ENCODE measurements around the gene UBE2D2.

The UBE2D2 gene

DNA sequence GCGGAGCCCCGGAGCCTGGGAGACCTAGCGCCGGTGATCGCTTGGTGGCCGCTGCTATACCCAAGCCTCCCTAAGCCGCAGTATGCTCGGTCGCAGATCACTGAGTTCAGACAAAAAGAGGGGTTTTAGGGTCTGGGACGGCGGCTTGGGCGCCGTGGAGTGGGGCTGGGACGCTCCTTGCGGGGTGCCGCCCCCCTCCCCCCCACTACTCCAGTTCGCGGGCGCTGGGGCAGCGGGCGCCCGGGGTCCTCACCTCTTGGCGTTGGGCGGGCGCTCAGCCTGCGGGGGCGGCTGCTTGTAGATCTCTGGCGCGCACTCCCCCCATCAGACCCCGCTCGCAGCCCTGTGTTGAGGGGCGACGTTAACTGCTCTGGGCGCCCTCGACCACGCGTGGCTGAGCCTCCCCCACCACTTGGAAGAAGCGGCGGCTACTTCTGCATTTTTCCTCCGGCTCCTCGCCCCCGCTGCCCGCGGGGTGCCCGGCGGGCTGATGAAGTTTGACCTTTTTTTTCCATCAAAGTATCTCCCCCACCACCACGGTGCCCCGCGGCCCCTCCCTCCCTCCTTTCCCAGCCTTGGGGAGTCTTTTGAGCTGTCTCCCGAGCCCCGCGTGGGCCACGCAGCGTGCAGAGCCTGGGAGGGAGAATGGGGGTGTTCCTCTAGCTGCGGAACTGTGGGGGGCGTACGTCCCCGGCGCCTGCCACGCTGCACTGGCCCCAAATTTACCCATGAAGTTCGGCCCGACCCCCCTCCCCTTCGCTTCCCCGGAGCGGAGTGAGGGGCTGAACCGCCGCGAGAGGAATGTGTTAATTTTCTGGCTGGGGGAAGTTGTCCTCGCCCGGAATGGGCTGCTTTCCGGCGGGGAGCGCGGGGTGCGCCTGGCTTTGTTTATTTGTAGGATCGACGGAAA, 88.2 kb downstream of the UBE2D2 start:
- DNase-seq = no peak

DNA sequence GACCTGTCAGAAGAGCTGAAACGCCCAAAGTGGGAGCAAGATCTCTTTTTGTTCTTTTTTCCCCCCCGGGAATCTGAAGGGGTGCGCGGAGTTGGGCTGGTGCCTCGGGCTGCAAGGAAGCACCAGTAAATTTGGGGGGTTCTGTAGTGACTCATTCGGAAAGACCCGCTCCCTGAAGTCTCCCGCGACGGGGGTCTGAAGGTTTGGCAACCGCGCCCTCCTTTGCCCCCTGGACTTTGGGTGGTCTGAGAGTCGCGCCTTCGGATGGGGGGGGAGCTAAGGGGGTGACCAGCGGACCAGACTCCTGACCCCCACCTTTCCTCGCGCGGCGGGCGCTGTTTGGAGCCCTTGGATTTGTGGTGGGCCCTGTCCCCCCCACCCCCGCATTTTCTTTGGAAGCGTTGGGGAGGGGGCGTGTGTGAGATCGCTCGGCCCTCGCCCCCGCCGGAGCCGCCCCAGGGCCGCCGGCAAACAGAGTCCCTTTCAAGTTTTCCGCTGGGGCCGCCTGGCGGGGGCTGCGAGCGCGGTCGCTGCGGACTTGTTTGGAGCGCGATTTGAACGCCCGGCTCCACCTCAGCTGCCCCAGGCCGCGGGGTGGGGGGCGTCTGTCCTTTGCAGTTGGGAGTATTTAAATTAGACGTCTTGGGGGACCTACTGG, 89.0 kb downstream of the UBE2D2 start:
- no peak for DNase-seq

DNA sequence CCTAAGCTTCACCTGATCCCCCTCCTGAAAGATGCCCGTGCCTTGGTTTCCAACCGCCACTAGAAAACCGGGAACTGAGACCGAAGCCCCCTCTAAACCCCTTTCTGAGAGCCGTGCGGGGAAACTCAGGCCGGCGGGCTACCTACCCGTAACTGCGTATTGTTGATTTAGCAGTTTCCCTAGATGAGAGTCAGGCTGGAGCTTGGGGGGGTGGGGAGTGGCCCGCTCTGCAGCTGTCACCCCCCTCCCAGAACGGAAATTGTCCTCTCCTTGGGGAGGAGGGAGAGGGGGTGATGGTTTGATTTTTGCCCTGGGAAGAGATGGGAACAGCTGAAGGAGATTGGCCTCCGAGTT, 89.5 kb downstream of the UBE2D2 start:
- no peak for DNase-seq

DNA sequence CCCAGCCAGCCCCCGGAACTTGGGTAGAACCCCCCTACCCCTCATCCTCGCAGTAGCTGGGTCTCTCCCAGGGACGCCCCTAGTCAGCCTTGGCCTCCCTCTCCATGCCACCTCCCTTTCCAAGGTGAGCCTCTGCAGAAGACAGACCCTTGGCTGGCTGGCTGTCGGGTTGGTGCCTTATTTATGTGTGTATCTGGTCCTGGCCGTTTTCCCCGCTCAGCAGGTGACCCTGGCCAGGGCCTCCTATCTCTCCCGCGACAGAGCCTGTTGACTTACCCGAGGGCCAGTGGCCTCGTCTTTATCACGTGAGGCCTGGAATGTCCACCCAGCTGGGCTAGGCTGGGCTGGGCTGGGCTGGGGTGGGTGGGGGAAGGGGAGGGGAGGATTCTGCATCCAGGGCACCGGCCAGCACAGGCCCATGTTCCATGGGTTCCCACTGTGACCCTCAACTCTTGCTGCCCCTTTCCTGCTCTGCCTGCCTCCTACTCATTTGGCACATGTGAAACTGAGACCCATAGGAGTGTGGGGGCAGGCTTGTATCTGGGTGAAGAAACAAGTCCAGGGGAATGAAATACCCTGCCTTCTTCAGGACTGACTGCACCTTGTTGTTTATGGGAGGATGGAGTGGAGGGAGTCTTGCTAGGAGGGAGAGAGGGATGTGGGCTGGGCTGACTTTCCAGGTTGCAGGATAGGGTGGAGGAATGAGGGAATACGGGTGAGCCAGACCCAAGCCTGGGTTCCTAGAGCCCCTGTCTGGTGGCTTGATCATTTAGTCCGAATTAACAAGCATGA, 90.1 kb downstream of the UBE2D2 start:
- DNase-seq = no peak

DNA sequence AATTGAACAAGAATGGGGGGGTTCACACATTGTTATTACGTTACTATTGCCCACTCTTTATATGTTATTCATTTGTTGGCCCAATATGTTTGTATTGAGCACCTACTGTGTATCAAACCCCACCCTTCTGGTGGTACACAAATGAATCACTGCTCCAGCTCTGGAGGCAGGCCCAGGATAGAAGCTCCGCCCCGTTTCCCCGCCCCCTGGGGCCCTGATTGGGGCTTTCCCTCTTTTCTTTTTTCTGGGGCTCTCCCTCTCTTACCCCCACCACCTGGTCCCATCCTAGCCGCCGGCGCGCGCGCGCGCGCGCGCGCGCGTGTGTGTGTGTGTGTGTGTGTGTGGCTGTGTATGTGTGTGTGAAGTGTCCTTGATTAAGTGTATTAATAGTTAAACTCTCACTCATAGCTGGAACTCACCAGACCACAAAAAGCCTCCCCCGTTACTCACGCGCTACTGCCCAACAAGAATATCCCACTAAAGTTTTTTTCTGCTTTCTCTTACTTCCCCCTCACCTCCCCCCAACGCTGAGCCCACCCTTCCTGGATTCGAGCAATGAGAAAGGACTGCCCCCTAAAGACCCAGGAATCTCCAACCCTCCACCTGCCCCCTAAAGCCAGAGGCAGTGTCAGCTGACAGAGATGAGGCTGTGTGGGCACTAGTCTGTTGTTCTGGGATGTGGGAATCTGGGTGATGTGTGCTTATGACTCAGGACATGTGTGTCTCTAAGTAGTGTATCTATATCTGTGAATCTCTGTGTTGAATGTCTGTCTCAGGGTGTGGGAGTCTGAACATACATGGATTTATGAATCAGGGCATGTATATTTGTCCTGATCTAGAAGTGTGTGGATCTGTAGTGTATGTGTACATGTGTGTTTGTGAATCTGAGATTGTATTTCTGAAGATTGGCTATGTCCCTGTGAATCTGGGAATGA, 91.0 kb downstream of the UBE2D2 start:
- peak; percentile 59 to 72 for DNase-seq

DNA sequence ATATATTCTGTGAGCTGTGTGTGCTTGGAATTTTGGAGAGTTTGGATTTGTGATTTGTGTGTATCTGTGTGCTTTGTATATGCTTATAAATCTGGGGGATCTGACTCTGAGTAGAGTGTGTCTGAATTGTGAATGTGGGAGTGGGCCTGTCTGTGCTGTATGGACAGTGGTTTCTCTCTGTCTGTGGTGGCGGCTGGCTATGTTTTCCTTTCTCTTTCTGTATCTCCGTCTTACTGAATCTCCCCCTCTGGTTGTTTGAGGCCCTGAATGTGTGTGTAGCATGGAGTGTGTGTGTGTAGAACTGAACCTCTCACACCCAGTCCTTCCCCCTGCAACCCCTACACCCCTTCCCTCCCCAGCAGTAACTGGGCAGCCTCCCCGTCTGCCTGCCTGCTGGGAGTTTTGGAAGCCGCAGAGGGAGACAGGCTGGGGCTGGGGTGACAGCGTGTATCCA, 91.7 kb downstream of the UBE2D2 start:
- no peak for DNase-seq

DNA sequence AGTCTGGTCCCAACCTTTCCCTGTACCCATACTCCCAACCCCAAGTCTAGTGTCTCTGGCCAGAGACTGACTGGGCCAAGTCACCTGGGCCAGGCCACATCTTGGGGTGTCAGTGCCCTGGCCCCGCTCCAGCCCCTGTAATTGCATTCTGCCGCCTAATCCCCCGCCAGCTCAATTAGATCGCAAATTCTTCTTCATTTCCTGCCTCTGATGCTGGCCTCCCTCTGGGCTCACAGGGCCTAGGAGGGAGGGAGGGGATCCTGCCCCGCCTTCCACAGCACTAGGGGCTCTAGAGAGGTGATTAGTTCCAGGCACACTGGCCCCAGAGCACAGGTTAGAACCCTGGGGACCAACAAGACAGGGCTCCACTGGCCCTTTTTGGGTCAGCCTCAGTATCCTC, 92.5 kb downstream of the UBE2D2 start:
- DNase-seq = no peak

DNA sequence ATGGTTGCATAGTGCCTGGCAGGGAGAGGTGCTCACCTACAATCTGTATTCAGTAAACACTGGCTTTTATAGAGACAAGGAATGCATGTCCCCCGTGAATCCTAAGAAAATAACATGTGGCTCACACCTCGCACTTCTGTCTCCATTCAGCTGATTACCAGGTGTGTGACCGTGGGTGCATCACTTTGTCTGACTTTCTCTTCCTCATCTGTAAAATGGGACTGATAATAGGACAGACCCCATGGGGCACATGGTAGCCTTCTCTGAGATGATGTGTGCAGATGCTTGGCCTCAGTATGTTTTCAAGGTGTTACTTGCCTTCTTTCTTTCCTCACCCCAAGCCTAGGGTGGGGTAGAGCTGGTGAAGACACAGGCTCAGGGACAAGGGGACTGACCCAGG, 93.3 kb downstream of the UBE2D2 start:
- DNase-seq = no peak

DNA sequence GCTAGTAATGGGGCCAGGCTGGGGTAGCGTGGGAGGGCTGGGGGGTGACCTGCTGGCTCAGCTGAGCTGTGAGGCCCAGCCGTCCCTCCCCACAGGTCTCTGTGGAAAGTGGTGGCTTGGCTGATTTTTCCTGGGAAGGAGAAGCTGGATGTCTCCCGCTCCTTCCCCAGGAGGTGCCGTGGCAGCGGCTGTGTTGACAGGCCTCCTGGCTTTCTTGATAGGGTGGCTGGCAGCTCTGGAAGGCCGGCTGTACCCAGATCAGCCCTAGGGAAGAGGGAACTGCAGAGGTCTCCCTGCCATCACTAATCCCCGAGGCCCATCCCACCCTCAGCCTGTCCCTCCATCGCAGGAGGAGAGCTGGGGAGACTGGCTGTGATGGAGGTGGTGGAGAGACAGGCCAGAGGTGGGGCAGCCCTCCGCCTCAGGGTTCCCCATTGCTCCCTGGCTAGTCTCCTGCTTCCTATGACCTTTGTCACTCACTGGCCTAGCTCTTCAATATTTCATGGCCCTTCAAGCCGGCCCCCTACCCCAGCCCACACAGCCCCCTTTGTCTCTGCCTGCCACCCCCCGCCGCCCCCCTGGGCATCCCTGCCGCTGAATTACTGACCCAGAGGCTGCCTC, 93.8 kb downstream of the UBE2D2 start:
- DNase-seq = no peak

DNA sequence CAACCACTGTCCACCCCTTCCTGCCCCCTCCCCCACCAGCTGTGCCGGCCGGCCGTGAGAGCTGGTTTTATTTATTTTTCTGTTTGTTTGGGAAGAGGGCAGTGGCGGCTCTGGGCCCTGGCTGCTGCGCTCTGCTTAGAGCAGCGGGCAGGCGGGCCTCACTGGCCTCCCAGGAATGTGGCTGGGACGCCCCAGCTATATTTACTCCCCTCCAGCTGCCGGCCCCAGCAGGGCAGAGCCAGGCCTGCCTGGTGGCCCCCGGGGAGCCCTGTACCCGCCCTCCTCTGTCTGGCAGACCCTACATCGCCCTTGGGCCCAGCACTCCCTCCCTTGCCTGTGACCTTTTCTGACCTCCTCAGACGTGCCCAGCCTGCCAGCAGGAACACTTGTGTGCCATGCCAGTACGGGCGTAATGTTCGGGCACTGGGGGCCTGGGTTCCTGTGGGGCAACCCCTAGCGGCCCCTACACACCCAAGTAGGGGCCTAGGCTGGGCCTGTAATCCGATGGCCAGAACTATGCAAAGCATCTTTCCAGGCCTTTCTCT, 94.7 kb downstream of the UBE2D2 start:
- DNase-seq = no peak

DNA sequence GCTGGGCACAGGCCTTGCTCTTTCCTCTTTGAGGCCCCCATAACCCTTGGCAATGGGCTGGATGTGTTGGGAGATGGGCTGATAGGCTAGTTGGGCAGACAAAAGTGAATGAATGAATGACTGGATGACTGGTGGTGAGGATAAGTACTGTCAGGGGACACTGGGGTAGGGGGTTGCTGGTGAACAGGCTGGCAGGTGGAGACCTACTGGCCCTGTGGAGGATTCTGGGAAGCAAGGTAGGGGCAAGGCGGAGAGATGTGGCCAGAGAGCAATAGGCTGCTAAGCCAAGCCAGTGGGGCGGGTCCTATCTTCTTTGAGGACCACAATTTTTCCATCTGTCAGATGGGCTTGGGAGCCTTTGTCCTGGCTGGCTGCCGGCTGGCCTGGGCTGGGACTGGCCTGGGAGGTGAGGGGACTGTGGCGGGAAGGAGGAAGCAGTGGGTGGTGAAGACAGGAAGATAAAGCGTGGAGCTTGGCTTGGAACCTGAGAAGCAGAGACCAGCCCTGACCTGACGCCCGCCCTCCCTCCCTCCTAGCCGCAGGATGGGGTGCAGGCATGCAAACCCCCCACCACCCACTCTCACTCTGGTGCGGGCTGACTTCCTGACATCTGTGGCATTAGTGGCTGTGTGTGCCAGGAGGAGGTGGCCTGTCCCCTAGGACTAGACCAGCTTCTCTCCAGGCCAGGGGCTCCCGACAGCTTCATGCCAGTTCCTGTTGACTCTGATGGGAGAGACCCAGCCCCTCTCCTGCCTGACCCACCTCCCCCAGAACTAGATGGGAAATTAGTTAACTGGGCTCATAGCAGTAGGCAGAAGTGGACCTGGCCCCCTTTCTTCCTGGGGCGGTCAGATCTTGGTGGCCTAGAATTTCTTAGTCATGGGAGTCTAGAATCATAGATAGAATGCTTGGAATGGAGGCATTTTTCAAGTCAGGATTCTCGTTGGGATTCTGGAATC, 96.5 kb downstream of the UBE2D2 start:
- DNase-seq = no peak

DNA sequence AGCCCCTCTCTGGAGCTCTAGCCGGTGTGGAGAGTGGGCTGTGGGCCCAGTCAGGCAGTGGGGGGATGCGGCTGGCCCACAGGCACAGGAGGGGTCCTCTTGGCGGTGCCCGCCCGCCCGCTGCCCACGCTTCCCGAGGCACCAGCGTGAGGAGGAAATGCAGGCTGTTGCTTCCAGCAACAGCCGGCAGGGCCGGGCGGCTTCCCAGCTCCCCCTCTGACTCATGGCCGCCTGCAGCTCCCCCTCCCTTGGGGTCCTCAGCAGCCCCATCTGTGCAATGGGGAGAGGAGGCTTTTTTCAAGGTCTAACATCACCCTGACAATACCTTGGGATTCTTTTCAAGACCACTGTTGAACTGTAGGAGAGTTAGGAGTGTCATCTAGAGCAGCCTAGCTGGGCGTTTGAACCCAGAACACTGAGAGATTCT, 97.4 kb downstream of the UBE2D2 start:
- DNase-seq = no peak

DNA sequence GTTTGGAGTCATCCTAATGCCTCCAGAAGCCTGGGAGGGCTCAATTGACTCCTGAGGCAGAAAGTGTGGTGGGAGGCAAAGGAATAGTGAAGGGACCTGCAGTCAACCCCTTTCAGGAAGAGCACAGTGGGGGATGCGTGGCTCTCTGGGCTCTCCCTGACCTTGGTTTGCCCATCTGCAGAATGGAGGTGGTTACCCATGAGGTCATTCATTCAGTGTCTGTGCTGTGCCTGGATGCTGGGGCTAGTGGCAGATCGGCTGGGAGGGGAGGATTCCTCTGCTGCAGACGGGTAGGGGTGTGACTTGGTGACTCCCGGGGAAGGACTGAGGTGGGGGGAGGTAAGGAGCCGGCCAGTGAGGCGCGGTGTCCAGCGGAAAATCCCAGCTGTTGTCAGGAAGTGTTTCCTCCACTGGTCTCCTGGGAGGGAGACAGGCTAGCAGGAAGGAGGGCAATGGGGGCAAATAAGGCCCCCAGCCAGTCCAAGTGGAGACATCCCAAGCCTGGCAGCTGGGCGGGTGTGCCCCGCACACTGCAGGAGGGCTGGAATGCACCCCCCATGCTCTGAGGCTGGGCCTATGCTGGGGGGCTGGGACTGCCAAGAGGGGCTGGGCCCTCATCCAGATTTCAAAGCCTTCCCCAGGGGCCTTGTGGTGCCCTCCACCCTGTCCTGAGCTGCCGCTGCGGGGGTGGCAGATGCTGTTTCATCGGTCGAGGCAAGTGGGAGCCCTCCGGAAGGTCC, 98.0 kb downstream of the UBE2D2 start:
- no peak for DNase-seq

DNA sequence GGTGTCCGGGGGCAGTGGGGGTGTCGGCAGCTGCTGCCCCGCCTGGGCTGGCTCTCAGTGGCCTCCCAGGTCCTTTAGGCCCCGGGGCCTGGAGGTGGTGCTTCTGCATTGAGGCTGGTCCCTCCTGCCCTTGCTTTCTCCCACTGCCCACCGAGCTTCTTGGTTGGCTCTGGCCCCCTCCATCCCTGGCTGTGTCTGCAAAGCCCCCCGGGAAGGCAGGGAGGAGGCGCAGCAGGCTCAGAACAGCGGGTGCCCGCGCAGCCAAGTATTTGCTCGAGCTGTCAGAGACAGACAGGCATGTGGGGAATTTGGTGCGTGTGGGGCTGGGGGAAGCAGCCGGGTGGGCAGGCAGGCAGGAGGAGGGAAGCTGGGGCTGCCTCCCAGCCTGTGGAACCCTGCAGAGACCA, 98.6 kb downstream of the UBE2D2 start:
- DNase-seq = no peak

DNA sequence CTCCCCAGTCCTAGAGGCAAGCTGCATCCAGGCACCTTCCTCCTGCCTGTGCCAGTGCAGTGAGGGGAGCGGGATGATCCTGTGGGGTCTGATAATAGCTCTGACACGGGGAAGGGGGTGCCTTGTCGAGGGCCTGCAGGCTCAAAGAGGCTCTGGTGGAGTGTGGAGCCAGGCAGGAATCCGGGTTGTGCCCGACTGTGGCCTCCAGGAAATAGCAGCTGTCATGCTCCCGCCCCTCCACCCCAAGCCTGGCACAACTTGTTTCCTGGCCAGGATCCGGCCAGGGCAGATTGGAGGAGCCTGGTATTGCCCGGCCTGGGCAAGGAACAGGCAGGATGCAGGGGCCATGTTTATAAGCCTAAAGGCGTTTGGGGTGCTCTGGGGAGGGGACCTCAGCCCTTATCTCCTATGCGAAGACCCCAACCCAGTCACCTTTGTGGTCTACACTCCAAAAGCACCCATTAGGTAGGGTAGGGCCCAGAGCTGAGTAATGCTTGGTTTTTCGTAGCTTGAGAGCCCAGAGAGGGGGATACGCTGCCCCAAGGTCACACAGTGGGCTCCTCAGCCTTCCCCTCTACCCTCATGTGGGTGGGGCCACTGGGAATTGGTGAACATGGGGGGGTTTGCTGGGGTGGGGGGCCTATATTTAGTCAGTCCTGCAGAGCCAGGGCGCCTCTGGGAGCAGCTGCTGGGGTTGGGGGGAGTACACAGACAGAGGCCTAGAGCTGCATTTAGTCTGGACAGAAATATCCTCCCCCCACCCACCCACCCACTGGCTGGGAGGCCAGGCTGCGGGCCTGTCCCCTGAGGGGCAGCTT, 99.2 kb downstream of the UBE2D2 start:
- no peak for DNase-seq

DNA sequence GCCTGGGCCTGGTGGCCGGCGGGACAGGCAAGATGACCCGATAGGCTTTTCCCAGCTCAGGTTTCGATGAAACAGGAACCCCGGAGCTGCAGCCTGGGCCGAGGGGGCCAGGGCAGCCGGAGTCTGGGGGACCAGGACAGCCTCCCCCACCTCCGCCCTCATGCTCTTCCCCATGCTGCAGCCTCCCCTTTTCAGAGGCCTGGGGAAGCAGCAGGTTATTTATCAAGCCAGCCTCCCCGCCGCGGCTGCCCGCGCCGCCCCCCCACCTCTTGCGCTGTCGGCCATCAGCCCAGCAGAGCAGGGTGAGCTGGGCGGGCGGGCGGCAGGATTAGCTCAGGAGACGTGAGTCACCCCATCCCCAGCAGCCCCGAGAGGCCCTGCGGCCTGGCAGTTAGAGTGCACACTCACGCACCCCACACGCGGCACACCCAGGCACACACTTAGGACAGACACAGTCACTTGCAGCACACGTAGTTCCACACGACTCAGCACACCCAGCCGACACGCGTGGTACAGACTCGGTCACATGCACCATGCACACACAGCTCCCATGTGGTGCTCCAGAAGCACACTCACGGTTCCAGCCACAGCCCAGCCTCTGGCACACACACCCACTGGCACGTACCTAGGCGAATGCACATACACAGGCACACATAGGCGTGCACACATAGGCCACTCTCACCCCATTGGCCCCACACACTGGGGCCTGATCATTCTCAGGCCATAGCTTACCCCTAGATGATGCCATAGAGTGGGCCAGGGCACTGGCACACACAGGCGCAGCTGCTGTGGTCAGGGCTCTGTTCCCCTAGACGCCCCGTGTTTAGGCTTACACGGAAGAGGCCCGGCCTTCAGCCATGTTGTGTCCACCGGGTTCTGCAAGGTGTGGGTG, 100.0 kb downstream of the UBE2D2 start:
- DNase-seq = no peak

DNA sequence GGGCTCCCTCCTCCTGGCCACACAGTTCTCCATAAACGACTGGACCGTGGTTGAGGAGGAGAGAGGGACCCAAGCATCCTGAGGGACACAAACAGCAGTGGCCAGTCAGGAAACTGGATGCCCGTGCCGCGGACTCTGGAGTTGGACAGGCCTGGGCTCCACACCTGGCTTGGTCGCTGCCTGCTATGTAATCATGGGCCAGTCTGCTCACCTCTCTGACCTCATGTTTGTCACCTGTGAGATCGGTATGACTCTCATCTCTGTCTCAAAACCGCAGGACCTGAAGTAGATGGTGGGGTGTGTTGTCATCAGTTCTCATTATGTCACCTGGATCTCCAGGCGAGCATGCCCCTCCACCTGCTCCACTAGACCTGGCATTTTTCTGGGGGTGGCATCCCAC, 101.5 kb downstream of the UBE2D2 start:
- no peak for DNase-seq

Data from activated CD4-positive, alpha-beta T cell treated with anti-CD3 and anti-CD28 coated beads, Interleukin-2, amount 50 U/mL, for 48 hours (primary cell).